ENCODE measurements around the gene KIF5C. TPM values are rescaled to one million over a fixed set of nuclear protein-coding genes. Genes with fewer than 3 reads are reported as not detected.

KIF5C gene
- total RNA-seq, 1 donor from 2014 or later = 0.49 TPM

GRCh38 chr2:148866091-148866490 lies 8.9 kb upstream of the KIF5C start:
- intact Hi-C loops (cut with DNase I) = no loop called here
- Histone ChIP-seq H3K27ac (no peak overlapping the region), H3K4me3 (no peak overlapping the region), H3K4me1 (no peaks in the 10 kb centered on the region), H3K27me3 (peaks cover 5% of the 10 kb centered on the region), H3K9me3 (no peaks in the 10 kb centered on the region), H3K36me3 (no peaks in the 10 kb centered on the region)
- no peak for DNase-seq
- TF ChIP-seq CTCF (IDR thresholded peaks at IDR 0.05) = no peak
- ATAC-seq = no peak

- Histone ChIP-seq H3K36me3 (no peaks in the 10 kb centered on the region), H3K27ac (no peak overlapping the region), H3K4me3 (no peak overlapping the region), H3K9me3 (no peaks in the 10 kb centered on the region), H3K4me1 (no peaks in the 10 kb centered on the region), H3K27me3 (peaks cover 5% of the 10 kb centered on the region)
- no peak for DNase-seq
- no peak for TF ChIP-seq CTCF (IDR thresholded peaks at IDR 0.05)
- ATAC-seq = no peak
- intact Hi-C loops (cut with DNase I) = no loop called here
These were observed 7.8 kb upstream of the KIF5C start for GRCh38 chr2:148867079-148867769.

DNA sequence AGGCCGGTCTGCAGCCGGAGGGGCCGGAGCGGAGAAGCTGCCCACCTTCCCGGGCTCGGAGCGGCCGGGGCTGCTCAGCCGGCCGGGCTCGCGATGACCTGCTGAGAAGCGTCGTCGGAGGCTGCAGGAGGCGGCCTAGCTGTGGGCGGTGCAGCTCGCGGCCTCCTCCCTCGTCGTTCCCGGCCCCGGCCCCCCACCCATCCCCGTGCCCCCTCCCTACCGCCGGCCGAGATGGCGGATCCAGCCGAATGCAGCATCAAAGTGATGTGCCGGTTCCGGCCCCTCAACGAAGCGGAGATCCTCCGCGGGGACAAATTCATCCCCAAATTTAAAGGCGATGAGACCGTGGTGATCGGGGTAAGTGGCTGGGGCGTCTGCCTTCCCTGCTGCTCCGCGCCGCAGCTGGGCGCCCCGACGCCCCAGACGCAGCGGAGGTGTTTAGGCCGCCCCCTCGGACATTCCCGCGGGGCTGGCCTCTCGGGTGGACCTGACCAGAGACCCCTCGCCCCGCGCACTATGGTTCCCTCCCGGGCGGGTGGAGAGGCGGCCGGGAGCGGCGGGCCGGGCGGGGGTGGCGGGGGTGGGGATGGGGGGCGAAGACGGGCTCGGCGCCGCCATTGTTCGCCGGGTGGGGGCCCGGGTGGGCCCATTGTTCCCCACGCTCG lies 492 bp downstream of the KIF5C start:
- Histone ChIP-seq H3K4me3 (peak overlapping the region; percentile 42), H3K36me3 (no peaks in the 10 kb centered on the region), H3K27me3 (peaks cover 47% of the 10 kb centered on the region), H3K4me1 (peaks cover 13% of the 10 kb centered on the region), H3K9me3 (no peaks in the 10 kb centered on the region), H3K27ac (no peak overlapping the region)
- ATAC-seq (no peak), DNase-seq (no peak)
- intact Hi-C loops (cut with DNase I) = no loop called here
- TF ChIP-seq CTCF (IDR thresholded peaks at IDR 0.05) = no peak

GRCh38 chr2:148876202-148876594 lies 1.2 kb downstream of the KIF5C start:
- DNase-seq (no peak), ATAC-seq (peak; percentile 5)
- Histone ChIP-seq H3K9me3 (no peaks in the 10 kb centered on the region), H3K27me3 (peaks cover 47% of the 10 kb centered on the region), H3K4me1 (peaks cover 13% of the 10 kb centered on the region), H3K4me3 (peak overlapping the region; percentile 42), H3K27ac (no peak overlapping the region), H3K36me3 (no peaks in the 10 kb centered on the region)
- TF ChIP-seq CTCF (IDR thresholded peaks at IDR 0.05) = no peak
- intact Hi-C loops (cut with DNase I) = no loop called here

DNA sequence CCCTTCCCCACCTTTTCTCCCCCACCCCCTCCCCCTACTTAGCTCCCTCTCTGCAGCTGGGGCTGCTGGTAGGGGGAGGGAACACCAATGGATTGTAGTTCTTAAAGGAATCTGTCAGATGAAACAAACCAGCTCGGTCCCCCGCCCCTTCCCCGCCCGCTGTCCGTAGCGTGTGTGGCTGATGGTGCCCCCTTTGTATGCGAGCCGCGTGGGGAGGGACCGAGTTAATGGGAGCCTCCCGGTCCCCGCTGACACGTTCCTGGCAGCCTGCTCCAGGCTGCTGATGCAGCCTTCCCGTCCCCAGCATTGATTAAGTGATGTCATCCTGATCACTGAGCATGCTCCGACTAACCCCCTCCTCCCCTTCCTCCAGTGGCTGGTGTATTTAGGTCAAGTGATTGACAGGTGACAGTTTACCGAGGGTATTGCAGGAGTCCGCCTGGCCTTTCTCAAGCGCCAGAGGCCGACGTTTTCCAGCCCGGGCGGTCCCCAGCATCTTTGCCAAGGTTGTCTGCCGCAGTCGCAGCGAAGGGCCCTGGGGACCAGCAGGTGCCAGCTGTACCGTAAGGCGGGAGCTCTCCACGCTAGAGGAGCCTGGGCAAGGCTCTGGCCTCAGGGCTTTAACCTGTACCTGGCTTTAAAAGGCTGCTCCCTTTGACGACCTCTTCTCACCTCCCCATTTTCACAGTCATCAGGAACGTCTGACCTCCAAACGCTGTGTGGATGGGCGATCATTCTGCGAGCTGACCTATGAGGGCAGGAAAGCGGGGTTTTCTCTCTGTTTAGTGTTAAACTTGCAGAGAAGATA lies 1.8 kb downstream of the KIF5C start:
- peak; percentile 4 for ATAC-seq
- Histone ChIP-seq H3K4me3 (peak overlapping the region; percentile 42), H3K36me3 (no peaks in the 10 kb centered on the region), H3K9me3 (no peaks in the 10 kb centered on the region), H3K27me3 (peaks cover 47% of the 10 kb centered on the region), H3K27ac (no peak overlapping the region), H3K4me1 (peaks cover 13% of the 10 kb centered on the region)
- no peak for DNase-seq
- TF ChIP-seq CTCF (IDR thresholded peaks at IDR 0.05) = no peak
- intact Hi-C loops (cut with DNase I) = no loop called here
